AML-193 (cell line): ENCODE measurements around the gene GOLGA6A.
"Not testable (repeated sequence)": the region's sequence is repeated elsewhere in the genome, so short reads cannot be mapped to it uniquely, and the experiment has no call there.

Source experiments
- DNase-seq, 2 experiments: peaks; one replicate each; lab custom pipeline; 2025; lab: John Stamatoyannopoulos, UW

The GOLGA6A gene

DNA sequence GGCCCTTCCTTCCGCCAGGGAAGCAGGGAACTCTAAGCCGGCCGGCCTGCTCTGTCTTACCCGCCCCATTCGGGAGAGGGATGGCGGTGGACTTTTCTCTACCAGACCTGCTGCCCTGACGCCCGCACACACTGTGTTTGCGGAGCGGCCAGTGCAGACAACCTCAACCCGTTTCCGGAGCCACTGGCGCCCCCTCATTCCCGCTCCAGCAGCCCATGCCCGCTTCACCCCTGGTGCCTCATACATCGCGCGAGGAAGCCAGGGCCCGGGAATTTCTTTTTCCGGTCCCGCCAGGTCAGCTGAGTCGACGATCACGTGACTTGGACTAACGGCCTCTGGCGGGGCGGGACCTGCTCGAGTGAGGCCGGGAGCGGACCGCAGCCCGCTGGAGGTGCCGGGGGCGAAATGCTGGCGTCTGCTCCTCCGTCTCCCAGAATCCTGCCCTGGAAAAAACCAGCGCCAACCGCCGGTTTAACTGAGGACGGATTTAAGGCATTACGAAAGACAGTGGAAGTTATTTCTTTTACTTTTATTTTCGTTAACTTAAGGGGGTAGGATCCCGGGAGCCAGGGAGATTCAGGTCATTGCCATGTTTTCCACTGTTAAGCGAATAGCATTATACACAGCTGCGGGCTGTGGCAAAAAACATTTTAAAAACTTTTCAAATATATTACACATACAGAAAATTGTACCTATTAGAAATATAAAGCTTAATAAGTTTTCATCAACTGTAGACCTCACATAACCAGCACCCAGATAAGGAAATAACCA is 17.8 kb upstream of the GOLGA6A start:
- not testable (repeated sequence) for DNase-seq

DNA sequence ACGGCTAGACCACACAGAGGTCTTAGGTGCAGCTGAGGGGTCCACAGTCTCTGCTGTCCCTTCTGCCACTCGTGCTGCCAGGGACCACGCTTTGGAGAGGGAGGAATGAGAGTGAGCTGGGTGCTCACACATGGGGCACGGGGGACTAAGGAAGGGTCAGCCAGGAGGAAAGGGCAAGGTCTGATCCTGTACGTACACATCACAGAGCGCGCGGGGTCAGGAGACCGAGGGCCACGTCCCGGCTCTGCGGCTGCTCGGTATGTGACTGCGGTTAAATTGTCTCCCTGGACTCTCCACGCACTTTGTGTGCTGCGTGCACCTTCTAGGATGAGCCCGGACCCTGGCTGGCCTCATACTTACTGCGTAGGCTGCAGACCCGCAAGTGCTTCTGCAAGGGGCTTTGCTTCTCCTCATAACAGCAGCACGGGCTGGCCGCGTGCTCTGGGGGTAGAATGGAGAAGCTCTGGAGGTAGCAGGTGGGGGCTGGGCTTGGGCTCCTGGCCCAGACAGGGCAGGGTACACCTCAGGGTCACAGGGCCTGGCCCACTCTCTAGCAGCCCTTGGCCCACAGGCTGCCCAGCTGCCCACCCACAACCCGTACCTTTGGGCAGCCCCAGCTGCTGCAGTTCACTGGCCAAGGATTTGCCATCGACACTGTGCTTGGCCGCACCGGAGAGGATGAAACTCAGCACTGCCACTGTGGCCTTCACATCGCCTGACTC is 14.6 kb upstream of the GOLGA6A start:
- DNase-seq = not testable (repeated sequence)

DNA sequence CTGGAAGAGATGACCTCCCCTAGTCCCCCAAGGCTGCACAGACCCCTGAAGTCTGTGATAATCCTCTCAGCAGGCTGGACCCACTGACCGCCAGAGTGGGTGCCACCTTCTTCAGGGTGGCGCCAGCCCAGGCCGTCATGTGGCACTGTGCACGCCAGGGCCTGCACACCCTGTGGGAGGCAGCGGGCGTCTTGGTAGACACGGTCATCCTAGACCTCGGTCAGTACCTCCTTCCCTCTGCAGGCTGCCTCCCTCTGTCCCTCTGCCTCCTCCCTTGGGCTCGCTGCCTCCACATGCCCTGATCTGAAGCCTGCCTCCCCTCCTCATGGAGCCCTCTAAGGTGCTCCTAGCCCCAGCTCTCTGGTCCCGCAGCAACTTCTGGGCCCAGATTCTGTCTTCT is 13.3 kb upstream of the GOLGA6A start:
- not testable (repeated sequence) for DNase-seq

DNA sequence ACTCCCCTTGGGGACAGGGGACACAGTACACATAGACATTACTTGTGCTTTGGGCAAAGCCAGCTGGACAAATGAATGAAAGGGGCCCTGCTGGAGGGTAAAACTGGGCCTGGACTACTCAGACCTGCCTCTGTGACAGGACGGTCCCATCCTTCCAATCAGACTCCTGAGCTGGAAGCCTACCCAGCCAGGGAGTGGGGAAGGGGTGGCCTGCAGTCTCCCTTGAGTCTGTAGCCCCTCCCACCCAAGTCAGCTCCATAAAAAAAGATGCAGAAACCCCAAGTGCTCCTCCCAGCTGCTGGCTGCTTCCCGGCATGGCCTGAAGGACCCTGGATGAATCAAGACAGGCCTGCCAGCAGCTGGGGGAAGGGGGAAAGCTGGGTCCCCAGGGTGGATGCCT is 12.2 kb upstream of the GOLGA6A start:
- DNase-seq = not testable (repeated sequence)

DNA sequence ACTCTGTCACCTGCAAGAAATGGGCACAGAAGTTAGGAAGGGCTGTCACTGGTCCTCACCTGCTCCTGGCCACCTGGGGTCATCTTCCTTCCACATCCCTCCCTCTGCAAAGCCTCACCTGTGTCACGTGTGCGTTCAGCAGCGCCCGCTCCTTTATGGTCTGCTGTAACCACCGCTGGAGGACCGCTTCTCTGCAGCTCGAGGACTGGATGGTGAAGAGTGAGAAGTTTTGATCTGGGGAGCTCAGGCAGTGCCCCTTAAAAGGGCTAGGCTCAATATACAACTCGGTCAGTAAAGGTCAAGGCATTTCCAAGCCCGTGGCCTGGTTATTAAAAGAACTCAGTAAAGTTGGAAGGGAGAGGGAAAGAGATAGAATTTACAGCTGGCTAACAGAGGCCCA is 6.6 kb downstream of the GOLGA6A start:
- not testable (repeated sequence) for DNase-seq

DNA sequence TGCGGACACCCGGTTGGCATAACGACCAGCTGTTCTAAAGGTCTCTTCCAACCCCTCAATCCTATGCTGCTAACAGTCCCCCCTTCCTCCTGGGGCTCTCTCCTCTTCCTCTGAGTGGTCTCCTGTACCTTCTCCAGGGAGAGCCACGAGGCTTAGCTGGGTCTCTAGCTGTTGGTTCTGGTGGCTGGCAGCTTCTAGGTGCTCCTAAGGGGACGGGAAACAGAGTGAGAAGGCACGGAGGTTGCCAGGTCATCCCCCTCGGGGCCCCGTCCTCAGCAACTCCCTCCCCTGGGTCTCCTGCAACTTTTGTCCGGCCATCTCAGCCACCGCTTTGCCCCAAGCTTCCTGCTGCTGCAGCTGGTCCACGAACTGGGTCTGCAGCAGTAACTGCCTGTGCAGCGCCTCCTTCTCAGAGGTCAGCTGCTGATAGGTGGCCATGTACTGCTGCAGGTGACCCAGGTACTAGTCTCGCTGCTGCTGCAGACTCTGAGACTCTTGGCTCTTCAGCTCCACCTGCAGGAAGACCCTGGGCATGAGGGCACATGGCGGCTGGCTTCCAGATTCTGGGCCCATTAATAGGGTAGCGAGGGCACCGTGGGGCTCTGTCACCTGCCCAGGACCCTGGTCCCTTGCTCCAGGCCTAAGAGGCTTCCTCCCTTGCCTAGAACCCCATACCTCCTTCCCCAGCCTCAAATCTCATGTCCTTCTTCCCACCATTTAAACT is 9.6 kb downstream of the GOLGA6A start:
- not testable (repeated sequence) for DNase-seq

DNA sequence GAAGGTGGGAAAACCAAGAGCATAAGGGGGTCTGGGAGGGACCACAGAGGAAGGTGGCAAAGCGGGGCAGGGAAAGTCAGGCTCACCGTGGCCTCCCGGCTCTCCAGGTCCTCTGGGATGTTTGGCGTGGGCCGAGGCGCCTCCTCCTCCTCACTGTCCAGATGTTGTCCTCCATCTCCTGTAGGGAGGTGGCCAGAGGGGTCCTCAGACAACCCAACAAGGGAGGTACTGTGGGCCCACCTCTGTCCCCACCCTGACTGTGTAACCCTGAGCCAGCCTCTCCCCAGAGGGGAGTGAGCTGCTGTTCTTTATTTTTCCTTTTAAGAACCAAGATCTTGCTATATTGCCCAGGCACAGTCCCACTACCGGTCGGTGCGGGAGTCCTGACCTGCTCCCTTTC is 10.2 kb downstream of the GOLGA6A start:
- DNase-seq = not testable (repeated sequence)

DNA sequence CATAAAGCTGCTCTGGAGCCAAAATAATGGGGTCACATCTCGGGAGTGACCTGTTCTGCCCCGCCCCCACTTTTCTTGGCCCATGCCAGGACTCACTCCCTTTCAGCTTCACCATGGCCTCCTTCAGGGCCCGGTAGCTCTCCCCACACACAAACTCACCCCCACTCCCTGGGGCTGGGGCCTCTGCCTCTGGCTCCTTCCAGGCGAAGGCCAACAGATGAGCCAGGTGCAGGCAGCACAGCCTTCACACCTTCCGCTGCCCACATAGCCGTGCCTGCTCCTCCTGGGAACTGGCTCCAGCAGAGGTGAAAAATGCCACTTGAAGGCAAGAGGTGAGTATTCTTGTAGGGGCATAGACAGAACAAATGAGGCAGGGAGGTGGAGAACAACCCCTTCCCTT is 10.7 kb downstream of the GOLGA6A start:
- DNase-seq = not testable (repeated sequence)

DNA sequence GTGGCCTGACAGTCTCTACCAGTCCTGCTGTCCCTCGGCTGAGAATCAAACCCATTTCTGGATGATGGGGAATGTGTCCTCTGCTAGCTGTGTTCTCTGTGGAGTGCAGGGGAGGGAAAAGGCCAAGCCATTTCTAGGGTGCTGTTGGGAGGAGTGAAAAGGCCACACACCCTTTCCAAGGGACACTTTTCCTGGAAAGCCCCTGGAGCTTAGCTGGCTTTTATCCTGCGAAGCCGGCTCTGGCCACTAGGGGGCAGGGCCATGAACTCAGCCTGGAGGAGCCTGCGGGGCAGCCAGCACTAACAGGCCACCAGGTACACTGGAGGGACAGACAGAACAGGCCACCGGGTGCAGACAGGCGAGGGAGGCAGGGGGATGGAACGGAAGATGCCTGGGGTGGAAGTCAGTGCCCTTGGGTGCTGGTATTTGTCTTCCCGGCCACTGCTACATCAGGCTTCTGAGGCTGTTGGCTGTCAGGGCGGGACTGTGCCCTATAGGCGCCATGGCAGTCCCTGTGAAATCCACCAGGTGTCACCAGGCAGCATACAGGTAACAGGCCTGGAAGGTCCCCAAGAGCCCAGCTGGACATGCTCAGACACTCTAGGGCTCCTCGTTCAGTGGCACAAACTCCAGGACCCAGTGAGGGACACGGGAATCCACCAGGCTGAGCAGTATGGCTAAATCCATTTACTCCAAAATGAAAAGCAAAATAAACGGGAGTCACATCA is 16.5 kb downstream of the GOLGA6A start:
- DNase-seq = not testable (repeated sequence)

DNA sequence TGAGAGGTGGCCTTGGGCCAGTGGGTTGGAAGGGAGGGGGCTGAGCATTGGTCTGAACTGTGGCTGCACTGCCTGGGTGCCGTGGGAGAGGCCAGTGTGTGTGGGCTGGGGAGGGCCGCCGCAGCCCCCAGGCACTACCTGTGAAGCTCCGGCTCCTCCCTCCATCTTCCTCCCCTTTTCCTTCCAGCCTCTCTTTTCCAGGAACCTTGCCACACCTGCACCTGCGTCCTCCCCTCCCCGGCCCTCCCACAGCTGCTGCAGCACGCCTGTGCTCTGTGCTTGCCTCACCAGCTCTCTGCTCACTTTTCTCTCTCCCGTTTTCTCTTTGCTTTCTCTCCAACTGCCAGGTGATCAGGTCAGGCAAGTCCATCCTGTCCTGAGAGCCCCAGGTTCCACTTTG is 17.5 kb downstream of the GOLGA6A start:
- not testable (repeated sequence) for DNase-seq

DNA sequence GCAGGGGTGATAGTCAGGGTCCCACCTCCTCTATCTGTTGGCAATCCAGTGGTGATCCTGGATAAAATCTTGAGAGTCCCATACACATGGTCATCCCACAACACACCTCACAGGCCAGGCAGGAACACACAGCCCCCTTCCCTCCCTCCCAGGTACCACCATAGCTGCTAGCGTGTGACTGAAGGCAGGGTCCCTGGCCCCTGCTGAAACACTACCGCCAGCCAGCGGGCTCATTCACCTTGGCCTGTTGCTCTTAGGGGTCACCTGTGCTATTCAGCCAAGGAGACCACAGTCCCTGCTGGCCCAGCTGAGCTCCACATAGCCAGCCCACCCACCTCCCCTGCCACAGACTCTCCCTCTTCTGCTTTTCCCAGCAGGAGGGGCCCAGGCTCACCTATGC is 18.2 kb downstream of the GOLGA6A start:
- not testable (repeated sequence) for DNase-seq

DNA sequence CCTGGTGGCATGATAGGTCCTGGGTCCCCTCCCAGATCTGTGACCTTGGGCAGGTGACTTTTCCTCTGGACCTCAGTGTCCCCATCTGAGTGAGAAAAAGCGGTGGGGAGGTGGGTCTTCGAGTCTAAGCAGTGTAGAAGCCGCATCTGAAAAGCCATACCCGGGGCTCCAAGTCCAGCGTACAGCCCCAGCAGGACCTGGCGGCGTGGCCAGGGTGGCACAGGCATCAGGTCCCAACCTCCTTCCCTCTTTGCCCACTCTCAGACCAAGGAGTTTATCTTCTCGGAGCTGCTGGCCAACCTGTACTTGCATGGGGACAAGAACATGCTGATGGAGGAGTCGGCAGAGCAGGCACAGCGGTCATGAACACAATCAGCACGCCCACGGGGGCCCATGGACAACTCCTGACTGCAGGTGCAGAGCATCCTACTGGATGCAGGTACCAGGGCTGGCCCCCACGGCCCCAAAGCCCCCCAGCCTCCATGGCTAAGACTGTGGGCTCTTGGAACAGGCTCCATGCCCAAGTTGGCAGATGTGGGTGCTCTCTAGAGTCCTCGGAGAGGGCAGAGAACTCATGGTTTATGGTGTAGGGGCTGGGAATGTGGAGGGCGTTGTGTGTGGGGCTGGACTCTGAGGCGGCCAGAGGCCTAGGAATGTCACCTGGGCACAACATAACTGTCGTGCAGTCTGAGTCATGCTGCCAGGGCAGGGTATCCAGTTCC is 18.8 kb downstream of the GOLGA6A start:
- not testable (repeated sequence) for DNase-seq

DNA sequence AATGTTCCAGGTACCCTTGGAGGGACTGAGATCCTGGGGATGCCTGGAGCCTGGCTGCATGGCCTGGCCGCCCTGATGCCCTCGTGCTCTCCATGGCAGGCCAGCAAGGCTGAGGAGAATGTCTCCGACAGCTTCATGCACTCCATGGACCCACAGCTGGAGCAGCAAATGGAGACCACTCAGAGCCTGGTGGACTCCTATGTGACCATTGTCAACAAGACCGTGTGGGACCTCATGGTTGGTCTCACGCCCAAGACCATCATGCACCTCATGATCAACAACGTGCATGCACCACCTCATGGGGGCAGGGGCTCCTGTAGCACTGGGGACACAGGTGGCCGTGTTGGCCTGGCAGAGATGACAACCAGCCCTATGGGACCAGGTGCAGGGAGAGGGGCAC is 19.7 kb downstream of the GOLGA6A start:
- DNase-seq = no peak

DNA sequence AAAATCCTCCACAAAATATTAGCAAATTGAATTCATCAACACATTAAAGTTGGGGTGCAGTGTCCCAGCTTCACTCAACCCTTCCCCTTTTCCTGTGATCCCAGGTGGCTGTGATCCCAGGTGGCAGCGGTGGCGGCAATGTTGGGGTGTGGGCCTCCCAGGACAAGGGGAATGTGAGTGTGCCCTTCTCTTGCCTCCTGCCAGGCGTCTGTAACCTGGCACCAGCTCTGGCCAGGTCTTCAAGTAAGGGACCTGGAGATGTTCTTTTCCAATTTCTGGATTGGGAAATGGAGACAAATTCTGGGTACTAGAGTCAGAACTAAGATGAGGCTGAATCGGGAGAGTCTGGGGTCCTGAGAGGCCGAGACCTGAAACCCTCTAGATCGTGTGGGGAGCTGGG is 20.1 kb downstream of the GOLGA6A start:
- DNase-seq = no peak

DNA sequence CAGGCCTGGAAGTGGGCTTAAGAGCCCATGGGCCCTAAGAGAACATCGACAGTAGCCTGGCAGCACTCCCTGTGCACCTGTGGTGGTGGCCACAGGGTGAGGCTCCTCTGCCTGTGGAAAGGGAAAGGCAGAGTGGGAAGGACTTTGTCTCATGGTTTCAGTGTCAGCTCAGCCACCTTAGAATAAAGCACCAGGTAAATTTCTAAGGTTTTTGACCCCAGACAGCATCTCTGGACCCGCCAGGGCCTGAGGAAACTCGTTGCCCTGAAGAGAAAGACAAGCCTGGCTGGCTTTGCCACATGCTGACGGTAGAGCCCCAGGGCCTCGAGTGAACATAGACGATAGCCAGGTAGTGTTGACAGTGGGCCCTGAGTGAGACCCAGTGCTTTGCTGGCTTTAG is 22.1 kb downstream of the GOLGA6A start:
- no peak for DNase-seq

DNA sequence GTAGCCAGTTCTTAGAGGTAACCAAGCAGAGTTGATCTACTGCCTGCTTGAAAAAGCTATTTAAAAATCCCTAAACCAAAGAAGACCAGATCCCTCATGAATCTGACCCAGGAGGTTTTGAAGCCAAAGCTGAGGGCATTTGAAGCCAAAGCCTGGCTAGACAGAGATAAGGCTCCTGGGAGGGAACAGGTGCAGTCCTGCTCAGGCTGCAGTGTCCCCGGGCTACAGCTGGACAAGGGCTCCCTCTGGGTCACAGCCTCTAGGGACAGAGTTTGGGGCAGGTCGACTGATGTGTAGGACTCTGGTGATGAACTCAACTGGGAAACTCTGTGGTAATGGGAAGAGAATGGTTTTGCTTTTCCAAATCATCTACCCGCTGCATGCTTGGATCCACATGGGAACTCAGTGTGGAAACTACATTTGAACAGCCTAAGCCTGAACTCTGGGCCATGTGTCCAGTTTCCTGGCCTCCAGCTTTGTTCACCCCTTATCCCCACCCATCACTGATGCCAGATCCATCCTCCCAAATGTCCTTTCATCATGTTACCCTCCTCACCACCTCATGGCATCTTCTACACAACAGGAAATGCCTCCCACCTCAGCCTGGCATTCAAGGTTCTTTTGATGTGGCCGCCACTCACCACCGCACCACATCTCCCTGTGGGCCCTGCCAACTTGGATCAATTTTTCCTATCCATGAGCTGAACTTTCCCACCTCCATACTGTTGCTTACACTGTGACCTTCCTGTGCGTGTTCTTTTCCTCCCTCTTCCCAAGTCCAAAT is 23.1 kb downstream of the GOLGA6A start:
- DNase-seq = not testable (repeated sequence)

DNA sequence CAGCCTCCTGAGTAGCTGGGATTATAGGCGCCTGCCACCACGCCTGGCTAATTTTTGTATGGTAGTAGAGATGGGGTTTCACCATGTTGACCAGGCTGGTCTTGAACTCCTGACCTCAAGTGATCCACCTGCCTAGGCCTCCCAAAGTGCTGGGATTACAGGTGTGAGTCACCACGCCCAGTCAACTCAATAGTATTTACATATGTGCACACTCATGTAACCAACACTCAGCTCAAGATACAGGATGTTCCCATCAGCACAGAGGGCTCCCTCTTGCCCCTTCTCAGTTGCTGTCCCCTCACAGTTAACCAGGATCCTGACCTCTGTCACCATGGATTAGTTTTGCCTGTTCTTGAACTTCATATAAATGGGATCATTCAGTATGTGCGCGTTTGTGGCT is 26.0 kb downstream of the GOLGA6A start:
- not testable (repeated sequence) for DNase-seq

DNA sequence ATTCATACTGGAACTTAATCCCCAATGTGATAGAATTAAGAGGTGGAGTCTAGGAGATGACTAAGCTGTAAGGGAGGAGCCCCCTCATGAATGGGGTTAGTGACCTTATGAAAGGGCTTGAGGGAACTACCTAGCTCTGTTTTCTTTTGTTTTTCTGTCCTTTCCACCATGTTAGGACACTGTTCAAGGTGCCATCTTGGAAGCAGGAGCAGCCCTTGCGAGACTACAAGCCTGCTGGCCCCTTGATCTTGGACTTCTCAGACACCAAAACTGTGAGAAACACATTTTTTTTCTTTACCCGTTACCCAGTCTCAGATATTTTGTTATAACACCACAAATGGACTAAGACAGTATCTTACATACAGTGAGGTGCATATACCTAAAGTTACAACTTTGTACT is 26.5 kb downstream of the GOLGA6A start:
- DNase-seq = no peak

DNA sequence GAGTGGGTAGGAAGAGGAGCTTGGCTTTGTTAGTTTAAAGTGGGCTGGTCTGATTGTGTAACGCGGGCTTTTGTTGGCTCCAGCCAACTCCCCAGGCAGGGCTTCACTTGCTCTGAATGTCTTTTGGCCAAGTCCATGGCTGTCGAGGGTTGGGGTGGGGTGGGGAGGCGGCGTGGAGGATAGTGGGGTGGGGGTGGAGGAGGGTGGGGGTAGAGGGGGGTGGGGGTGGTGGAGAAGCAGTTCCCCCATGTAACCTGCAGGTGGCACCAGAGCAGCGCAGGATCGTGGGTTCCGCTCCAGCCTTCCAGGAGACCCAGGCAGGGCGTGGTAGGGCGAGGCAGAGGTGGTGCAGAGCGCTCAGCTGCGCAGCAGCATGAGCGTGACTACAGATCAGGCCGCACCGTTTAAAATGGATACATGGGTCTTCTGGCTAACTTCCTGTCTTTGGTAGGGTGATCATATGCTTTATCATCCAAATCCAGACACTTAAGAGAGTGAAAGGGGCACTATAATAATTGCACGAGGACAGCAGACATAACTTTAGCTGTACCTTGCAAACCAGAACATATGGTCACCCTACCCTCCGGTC is 28.3 kb downstream of the GOLGA6A start:
- DNase-seq = peak; percentile 36 to 42

DNA sequence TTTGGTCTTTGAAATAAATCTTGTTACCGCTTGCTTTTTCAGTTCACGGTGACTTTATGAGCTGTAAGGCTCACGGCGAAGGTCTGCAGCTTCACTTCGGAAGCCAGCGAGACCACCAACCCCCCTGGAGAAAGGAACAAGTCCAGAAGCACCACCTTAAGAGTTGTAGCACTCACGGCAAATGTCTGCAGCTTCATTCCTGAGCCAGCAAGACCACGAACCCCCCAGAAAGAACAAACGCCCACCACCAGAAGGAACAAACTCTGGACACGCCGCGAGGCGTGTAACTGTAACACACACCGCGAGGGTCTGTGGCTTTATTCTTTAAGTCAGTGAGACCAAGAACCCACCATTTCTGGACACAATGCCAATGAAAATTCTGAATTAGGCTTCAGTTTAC is 28.8 kb downstream of the GOLGA6A start:
- DNase-seq = no peak
